Activated CD8-positive, alpha-beta T cell treated with anti-CD3 and anti-CD28 coated beads for 36 hours (primary cell): ENCODE data around the gene LRRTM2. TPM values are rescaled to one million over a fixed set of nuclear protein-coding genes. Genes with fewer than 3 reads are reported as not detected.

Experiments
- ATAC-seq: fragments of 200-7000 bp; cut with Tn5 transposase; one replicate; pipeline ENCODE4 v1.10.0; 2021; ENCODE audit warnings: mild to moderate bottlenecking, moderate library complexity
- CTCF ChIA-PET: fragments of 350-600 bp; sonication (Branson Sonifier 250); formaldehyde crosslinking; loops from one replicate; lab custom pipeline; 2021; ENCODE audit warnings: antibody characterized with exemption; lab: Charles Lee
- POLR2A ChIA-PET: fragments of 350-600 bp; sonication (Branson Sonifier 250); formaldehyde crosslinking; loops from one replicate; lab custom pipeline; 2021; ENCODE audit warnings: antibody characterized with exemption; lab: Charles Lee
- DNase-seq: peaks from one replicate; pipeline ENCODE4 v3.0.0-alpha.2; 2020
- H3K27ac Mint-ChIP-seq: one replicate; pipeline ENCODE4 v1.8.0; 2021; ENCODE audit warnings: mild to moderate bottlenecking, mixed read lengths
- H3K27me3 Mint-ChIP-seq: one replicate; pipeline ENCODE4 v1.8.0; 2021; ENCODE audit warnings: mixed read lengths
- H3K36me3 Mint-ChIP-seq: one replicate; pipeline ENCODE4 v1.8.0; 2021; ENCODE audit warnings: low read depth, mixed read lengths
- H3K4me1 Mint-ChIP-seq: one replicate; pipeline ENCODE4 v1.8.0; 2021; ENCODE audit warnings: low read depth, mixed read lengths
- H3K4me3 Mint-ChIP-seq: one replicate; pipeline ENCODE4 v1.8.0; 2021; ENCODE audit warnings: mild to moderate bottlenecking, moderate library complexity, mixed read lengths
- H3K9me3 Mint-ChIP-seq: one replicate; pipeline ENCODE4 v1.8.0; 2021; ENCODE audit warnings: mixed read lengths
- CTCF ChIP-seq: fragments of 200-600 bp; IDR thresholded peaks from one replicate; pipeline ENCODE4 v1.8.0; 2022; ENCODE audit warnings: antibody characterized with exemption, mild to moderate bottlenecking
- intact Hi-C: fragments of 100-400 bp; cut with micrococcal nuclease; formaldehyde crosslinking; loops from one replicate; pipeline ENCODE4 v1.10.0; 2022
- total RNA-seq, 2 experiments: library from RNA; stranded (reverse); gene quantifications; one replicate each; pipeline ENCODE4 v1.2.3, GENCODE V29; 2021

LRRTM2 gene
- total RNA-seq, 2 experiments from 2014 or later = not detected

GRCh38 chr5:138898742-138899141 is 23.6 kb upstream of the LRRTM2 start:
- Mint-ChIP-seq H3K4me3 (no peak overlapping the region), H3K36me3 (peaks cover 1% of the 10 kb centered on the region), H3K9me3 (no peaks in the 10 kb centered on the region), H3K4me1 (peaks cover 27% of the 10 kb centered on the region), H3K27me3 (peaks cover 8% of the 10 kb centered on the region), H3K27ac (no peak overlapping the region)
- DNase-seq (no peak), ATAC-seq (no peak)
- intact Hi-C loops = no loop called here
- ChIA-PET CTCF (no interaction called here), POLR2A (no interaction called here)
- TF ChIP-seq CTCF = no peak

DNA sequence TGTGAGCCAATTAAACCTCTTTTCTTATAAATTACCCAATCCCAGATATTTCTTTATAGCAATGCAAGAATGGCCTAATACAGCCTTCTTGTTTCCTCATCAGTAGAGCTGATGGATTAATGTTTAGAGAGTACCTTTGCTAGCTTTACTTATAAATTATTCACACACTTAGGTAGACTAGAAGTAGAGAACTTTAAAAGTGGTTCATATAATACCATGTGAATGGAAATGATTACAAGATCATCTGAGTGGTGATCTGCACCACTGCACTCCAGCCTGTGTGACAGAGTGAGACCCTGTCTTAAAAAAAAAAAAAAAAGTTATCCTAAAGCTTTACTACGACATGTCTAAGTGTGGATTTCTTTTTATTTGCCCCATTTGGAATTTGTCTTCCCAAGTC is 23.2 kb upstream of the LRRTM2 start:
- intact Hi-C loops = no loop called here
- no peak for TF ChIP-seq CTCF
- Mint-ChIP-seq H3K27me3 (peaks cover 8% of the 10 kb centered on the region), H3K27ac (no peak overlapping the region), H3K4me1 (peaks cover 27% of the 10 kb centered on the region), H3K36me3 (peaks cover 1% of the 10 kb centered on the region), H3K4me3 (no peak overlapping the region), H3K9me3 (no peaks in the 10 kb centered on the region)
- ChIA-PET CTCF (interaction anchor here (0.9 kb wide), 1 partner anchor 11 kb away, joined by 3 read pairs; no protein-coding TSS in a partner anchor), POLR2A (no interaction called here)
- no peak for ATAC-seq
- DNase-seq = no peak

- POLR2A ChIA-PET = no interaction called here
- TF ChIP-seq CTCF = no peak
Observed at GRCh38 chr5:138895918-138896317, 20.8 kb upstream of the LRRTM2 start.

GRCh38 chr5:138890644-138891043 is 15.5 kb upstream of the LRRTM2 start:
- CTCF ChIA-PET = no interaction called here
- intact Hi-C loops = no loop called here

More at GRCh38 chr5:138895918-138896317, 20.8 kb upstream of the LRRTM2 start:
- H3K4me3 Mint-ChIP-seq = no peak overlapping the region
- peaks cover 3% of the 10 kb centered on the region for H3K9me3 Mint-ChIP-seq
- ATAC-seq = no peak
- DNase-seq = no peak
- intact Hi-C loops = no loop called here
- no peak overlapping the region for H3K27ac Mint-ChIP-seq
- CTCF ChIA-PET = no interaction called here
- peaks cover 8% of the 10 kb centered on the region for H3K27me3 Mint-ChIP-seq
- H3K4me1 Mint-ChIP-seq = peaks cover 25% of the 10 kb centered on the region
- H3K36me3 Mint-ChIP-seq = peaks cover 5% of the 10 kb centered on the region

GRCh38 chr5:138889994-138890393 is 14.9 kb upstream of the LRRTM2 start:
- no peak overlapping the region for H3K4me3 Mint-ChIP-seq

More at GRCh38 chr5:138890644-138891043, 15.5 kb upstream of the LRRTM2 start:
- H3K27ac Mint-ChIP-seq = no peak overlapping the region
- no peaks in the 10 kb centered on the region for H3K27me3 Mint-ChIP-seq
- no peak for ATAC-seq
- POLR2A ChIA-PET = no interaction called here
- DNase-seq = no peak
- H3K4me3 Mint-ChIP-seq = no peak overlapping the region
- H3K4me1 Mint-ChIP-seq = no peaks in the 10 kb centered on the region
- peaks cover 21% of the 10 kb centered on the region for H3K36me3 Mint-ChIP-seq
- peaks cover 15% of the 10 kb centered on the region for H3K9me3 Mint-ChIP-seq
- TF ChIP-seq CTCF = no peak

More at GRCh38 chr5:138889994-138890393, 14.9 kb upstream of the LRRTM2 start:
- POLR2A ChIA-PET = interaction anchor here (0.6 kb wide), 1 partner anchor 240 kb away, joined by 3 read pairs; no protein-coding TSS in a partner anchor
- no peaks in the 10 kb centered on the region for H3K4me1 Mint-ChIP-seq
- H3K27me3 Mint-ChIP-seq = peaks cover 2% of the 10 kb centered on the region
- CTCF ChIA-PET = no interaction called here
- TF ChIP-seq CTCF = no peak
- H3K36me3 Mint-ChIP-seq = peaks cover 21% of the 10 kb centered on the region
- intact Hi-C loops = no loop called here
- H3K9me3 Mint-ChIP-seq = peaks cover 15% of the 10 kb centered on the region
- ATAC-seq (no peak), DNase-seq (no peak)
- no peak overlapping the region for H3K27ac Mint-ChIP-seq
